Small intestine (tissue), 7 donors: Measurements from ENCODE around the gene GNAZ. TPM values are rescaled to one million over a fixed set of nuclear protein-coding genes. Genes with fewer than 3 reads are reported as not detected.

Experiments
- DNase-seq, 2 donors: peaks; one replicate each; pipeline versions ENCODE4 v3.0.0 to v3.0.0-alpha.2; 2013
- FAIRE-seq: peaks from 2 replicates; lab custom pipeline; 2012; peaks lifted over from hg19 to GRCh38; lab: Jason Lieb, UNC
- H3K27ac ChIP-seq, 3 donors: one replicate each; pipeline ENCODE4 v1.5.1; 2013; ENCODE audit warnings: low read length in 2 of 3, mild to moderate bottlenecking in 2 of 3, control low read depth in 1 of 3, inconsistent platforms in 1 of 3, low read depth in 1 of 3, moderate library complexity in 1 of 3
- H3K27me3 ChIP-seq, 3 donors: one replicate each; pipeline ENCODE4 v1.6.1; 2013; ENCODE audit warnings: low read length in 3 of 3, inconsistent platforms in 1 of 3; ENCODE audit not compliant: control insufficient read depth in 3 of 3, insufficient read depth in 3 of 3
- H3K36me3 ChIP-seq, 3 donors: one replicate each; pipeline ENCODE4 v1.6.1; 2013; ENCODE audit warnings: low read length in 3 of 3, inconsistent platforms in 1 of 3, low read depth in 1 of 3, mild to moderate bottlenecking in 1 of 3, moderate library complexity in 1 of 3; ENCODE audit not compliant: control insufficient read depth in 3 of 3, insufficient read depth in 2 of 3
- H3K4me1 ChIP-seq, 3 donors: one replicate each; pipeline ENCODE4 v1.6.1; 2013; ENCODE audit warnings: low read length in 2 of 3, inconsistent platforms in 1 of 3, low read depth in 1 of 3, mild to moderate bottlenecking in 1 of 3, moderate library complexity in 1 of 3; ENCODE audit not compliant: control insufficient read depth in 3 of 3, insufficient read depth in 2 of 3
- H3K4me3 ChIP-seq, 3 donors: one replicate each; pipeline ENCODE4 v1.5.1; 2013; ENCODE audit warnings: low read length in 3 of 3, control low read depth in 1 of 3, inconsistent platforms in 1 of 3, low read depth in 1 of 3, mild to moderate bottlenecking in 1 of 3, moderate library complexity in 1 of 3
- H3K9me3 ChIP-seq, 2 donors: one replicate each; pipeline ENCODE4 v1.6.1; 2013; ENCODE audit warnings: low read depth in 1 of 2, low read length in 1 of 2; ENCODE audit not compliant: control insufficient read depth in 2 of 2, insufficient read depth in 1 of 2
- WGBS, 3 donors: extraction: QIAGEN DNeasy Blood & Tissue Kit; methylation state at CpG; one replicate each; pipeline ENCODE4 v1.1.7; 2013; 5-methylcytosine and 5-hydroxymethylcytosine counted together
- polyA plus RNA-seq, 4 donors: library from polyadenylated mRNA; stranded (reverse) in 3 of 4; unstranded in 1 of 4; fragments of 200-250 nt in 3 of 4; fragments of 120-200 nt in 1 of 4; gene quantifications; one replicate each; pipeline versions ENCODE4 v1.2.1 to v1.2.3, GENCODE V29; 2013
- donor health status: healthy with polysubstance abuse.
- donor health status: control.
- donor health status: control.
- donor health status: Bipolar disorder and iron deficiency.
- donor health status: healthy.

Gene GNAZ
- polyA plus RNA-seq, 4 donors: 0.55 to 3.6 (median 2.7) TPM

GRCh38 chr22:23065495-23066122, 4.7 kb upstream of the GNAZ start:
- DNase-seq: no peak
- FAIRE-seq: no peak
- WGBS, 3 donors: 57 to 73% (median 63%) methylated on average over 10 of the region's 10 CpGs
- no peak overlapping the region for H3K4me3 ChIP-seq
- no peak overlapping the region for H3K27ac ChIP-seq
- H3K27me3 ChIP-seq: peaks cover 0 to 11% (median 0%) of the 10 kb centered on the region in 3 donors
- peaks cover 0 to 4% (median 0%) of the 10 kb centered on the region in 3 donors for H3K4me1 ChIP-seq
- H3K36me3 ChIP-seq: no peaks in the 10 kb centered on the region
- no peaks in the 10 kb centered on the region for H3K9me3 ChIP-seq

GRCh38 chr22:23066200-23067022, 3.9 kb upstream of the GNAZ start:
- DNase-seq: no peak
- H3K9me3 ChIP-seq: no peaks in the 10 kb centered on the region
- no peak overlapping the region for H3K4me3 ChIP-seq
- peaks cover 0 to 18% (median 0%) of the 10 kb centered on the region in 3 donors for H3K27me3 ChIP-seq
- no peak for FAIRE-seq
- H3K4me1 ChIP-seq: peaks cover 0 to 9% (median 2%) of the 10 kb centered on the region in 3 donors
- WGBS, 3 donors: 80 to 89% (median 84%) methylated on average over 15 of the region's 15 CpGs
- H3K27ac ChIP-seq: no peak overlapping the region
- no peaks in the 10 kb centered on the region for H3K36me3 ChIP-seq

- H3K27ac ChIP-seq: no peak overlapping the region
- H3K9me3 ChIP-seq: no peaks in the 10 kb centered on the region
- H3K4me3 ChIP-seq: no peak overlapping the region
- H3K36me3 ChIP-seq: no peaks in the 10 kb centered on the region
- DNase-seq: no peak
- 74 to 85% (median 82%) methylated on average over 6 of the region's 6 CpGs for WGBS, 3 donors
- peaks cover 0 to 24% (median 0%) of the 10 kb centered on the region in 3 donors for H3K27me3 ChIP-seq
- peaks cover 0 to 9% (median 2%) of the 10 kb centered on the region in 3 donors for H3K4me1 ChIP-seq
- FAIRE-seq: no peak
Measured at GRCh38 chr22:23067023-23067650, 3.2 kb upstream of the GNAZ start.

GRCh38 chr22:23067691-23068090, 2.6 kb upstream of the GNAZ start:
- Histone ChIP-seq H3K4me3 (no peak overlapping the region), H3K9me3 (no peaks in the 10 kb centered on the region), H3K36me3 (no peaks in the 10 kb centered on the region), H3K4me1 (peaks cover 0 to 9% (median 2%) of the 10 kb centered on the region in 3 donors), H3K27ac (no peak overlapping the region), H3K27me3 (peaks cover 0 to 27% (median 0%) of the 10 kb centered on the region in 3 donors)
- no peak for FAIRE-seq
- no peak for DNase-seq
- 62 to 72% (median 65%) methylated on average over 5 of the region's 5 CpGs for WGBS, 3 donors

GRCh38 chr22:23068096-23068831, 2.1 kb upstream of the GNAZ start:
- H3K4me1 ChIP-seq: peaks cover 0 to 9% (median 2%) of the 10 kb centered on the region in 3 donors
- H3K9me3 ChIP-seq: no peaks in the 10 kb centered on the region
- 70 to 76% (median 72%) methylated on average over 8 of the region's 8 CpGs for WGBS, 3 donors
- no peak overlapping the region for H3K27ac ChIP-seq
- no peak for DNase-seq
- no peak for FAIRE-seq
- no peak overlapping the region for H3K4me3 ChIP-seq
- no peaks in the 10 kb centered on the region for H3K36me3 ChIP-seq
- H3K27me3 ChIP-seq: peaks cover 0 to 27% (median 2%) of the 10 kb centered on the region in 3 donors

- Histone ChIP-seq H3K36me3 (no peaks in the 10 kb centered on the region), H3K4me1 (peaks cover 0 to 9% (median 2%) of the 10 kb centered on the region in 3 donors), H3K9me3 (no peaks in the 10 kb centered on the region), H3K27me3 (peaks cover 0 to 27% (median 2%) of the 10 kb centered on the region in 3 donors), H3K4me3 (no peak overlapping the region), H3K27ac (no peak overlapping the region)
- WGBS, 3 donors: 68 to 79% (median 74%) methylated on average over 8 of the region's 8 CpGs
- FAIRE-seq (no peak), DNase-seq (no peak)
Measured at GRCh38 chr22:23068832-23069385, 1.4 kb upstream of the GNAZ start.

GRCh38 chr22:23069502-23070357, 589 bp upstream of the GNAZ start:
- DNase-seq (peak; percentile 83 to 92), FAIRE-seq (no peak)
- no peaks in the 10 kb centered on the region for H3K36me3 ChIP-seq
- H3K27ac ChIP-seq: no peak overlapping the region
- 2 to 8% (median 2%) methylated on average over 35 to 74 of the region's 74 CpGs for whole genome bisulfite sequencing, 3 donors
- peak overlapping the region; percentile 42 to 55 (median 43) for H3K4me3 ChIP-seq
- H3K4me1 ChIP-seq: peaks cover 0 to 9% (median 2%) of the 10 kb centered on the region in 3 donors
- no peaks in the 10 kb centered on the region for H3K9me3 ChIP-seq
- peaks cover 0 to 27% (median 2%) of the 10 kb centered on the region in 3 donors for H3K27me3 ChIP-seq
